Colonic mucosa (tissue), 4 donors: Measurements from ENCODE around the gene LCMT2. TPM values are rescaled to one million over a fixed set of nuclear protein-coding genes. Genes with fewer than 3 reads are reported as not detected.

Experiments
- DNase-seq: peaks from one replicate; pipeline ENCODE4 v3.0.0-alpha.2; 2020
- H3K27ac ChIP-seq: fragments of 200-600 bp; one replicate; pipeline ENCODE4 v1.8.0; 2021
- H3K27me3 ChIP-seq: fragments of 200-600 bp; one replicate; pipeline ENCODE4 v1.8.0; 2021
- H3K36me3 ChIP-seq: fragments of 200-600 bp; one replicate; pipeline ENCODE4 v1.8.0; 2021
- H3K4me1 ChIP-seq: fragments of 200-600 bp; one replicate; pipeline ENCODE4 v1.8.0; 2021; ENCODE audit warnings: mild to moderate bottlenecking
- H3K4me3 ChIP-seq: fragments of 200-600 bp; one replicate; pipeline ENCODE4 v1.8.0; 2021
- H3K9ac ChIP-seq, 2 donors: one replicate each; pipeline ENCODE4 v1.7.0; 2013; ENCODE audit warnings: control low read depth in 2 of 2, low read depth in 2 of 2, low read length in 2 of 2
- H3K9me3 ChIP-seq: fragments of 200-600 bp; one replicate; pipeline ENCODE4 v1.8.0; 2021
- CTCF ChIP-seq: fragments of 200-600 bp; IDR thresholded peaks from one replicate; pipeline ENCODE4 v1.8.0; 2022; ENCODE audit warnings: antibody characterized with exemption, mild to moderate bottlenecking
- intact Hi-C: fragments of 100-400 bp; cut with DNase I; formaldehyde crosslinking; loops from one replicate; pipeline ENCODE4 v1.14.1; 2022
- total RNA-seq, 2 donors: library from RNA; stranded (reverse); fragmentation: NEBNext Ultra II Directional in 1 of 2; extraction: Animal tissue kit (Norgen Biotek cat#: 25700) in 1 of 2; gene quantifications; one replicate each; pipeline ENCODE4 v1.2.1, GENCODE V29; 2021
- donor health status: healthy.
- donor health status: DM: no; HTN: no; CAD: no.
- donor health status: DM: no; HTN: no; CAD: no.

LCMT2 gene
- total RNA-seq = 1 to 10 TPM; 7.7 to 8.3 TPM

- H3K27me3 ChIP-seq = no peaks in the 10 kb centered on the region
- intact Hi-C loops = no loop called here
- H3K4me1 ChIP-seq = peaks cover 10% of the 10 kb centered on the region
- H3K9me3 ChIP-seq = no peaks in the 10 kb centered on the region
- H3K27ac ChIP-seq = peak within 1 kb of the TSS; percentile 87
- peak within 1 kb of the TSS; percentile 82 to 86 for H3K9ac ChIP-seq
- H3K4me3 ChIP-seq = peak within 1 kb of the TSS; percentile 84
- no peak for TF ChIP-seq CTCF
- no peaks in the 10 kb centered on the region for H3K36me3 ChIP-seq
- DNase-seq = peak; percentile 95
Observed at GRCh38 chr15:43329960-43330779, at the start of gene LCMT2. TSS of gene LCMT2 (minus strand) at chr15:43330573. CDS start at chr15:43330489, 84 bp downstream.

GRCh38 chr15:43378601-43379000, 48.2 kb upstream of the LCMT2 start:
- Histone ChIP-seq H3K4me3 (no peak overlapping the region), H3K36me3 (no peaks in the 10 kb centered on the region), H3K27ac (no peak overlapping the region), H3K9me3 (no peaks in the 10 kb centered on the region), H3K4me1 (no peaks in the 10 kb centered on the region), H3K27me3 (no peaks in the 10 kb centered on the region), H3K9ac (no peak overlapping the region)
- no peak for DNase-seq
- intact Hi-C loops = no loop called here
- TF ChIP-seq CTCF = no peak

DNA sequence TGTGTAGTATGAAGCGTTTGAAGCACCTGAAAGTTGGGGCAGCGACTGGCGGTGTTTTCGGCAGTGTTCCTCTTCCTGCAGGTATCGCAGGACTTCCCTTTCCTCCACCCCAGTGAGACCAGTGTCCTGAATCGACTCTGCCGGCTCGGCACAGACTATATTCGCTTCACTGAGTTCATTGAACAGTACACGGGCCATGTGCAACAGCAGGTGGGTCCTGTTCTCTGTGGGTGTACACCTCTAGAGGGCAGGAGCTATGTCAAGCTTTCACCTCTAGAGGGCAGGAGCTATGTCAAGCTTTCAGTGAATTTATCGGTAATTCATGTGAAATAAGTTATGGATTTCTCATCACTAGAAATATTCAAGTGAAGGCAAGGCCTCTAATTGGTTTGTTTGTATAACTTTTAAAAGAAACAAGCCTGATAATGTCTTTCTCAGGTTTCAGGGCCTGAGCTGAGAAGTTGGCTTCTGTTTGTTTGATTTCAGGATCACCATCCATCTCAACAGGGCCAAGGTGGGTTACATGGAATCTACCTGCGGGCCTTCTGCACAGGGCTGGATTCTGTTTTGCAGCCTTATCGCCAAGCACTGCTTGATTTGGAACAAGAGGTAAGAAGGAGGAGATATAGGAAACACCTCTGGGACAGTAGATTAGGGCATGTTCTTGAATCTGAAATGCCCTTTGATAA, 45.8 kb upstream of the LCMT2 start:
- intact Hi-C loops = no loop called here
- no peaks in the 10 kb centered on the region for H3K27me3 ChIP-seq
- H3K9ac ChIP-seq = no peak overlapping the region
- peak; percentile 27 for DNase-seq
- no peaks in the 10 kb centered on the region for H3K36me3 ChIP-seq
- no peak overlapping the region for H3K27ac ChIP-seq
- no peak overlapping the region for H3K4me3 ChIP-seq
- H3K4me1 ChIP-seq = peaks cover 5% of the 10 kb centered on the region
- TF ChIP-seq CTCF = peak; percentile 73
- no peaks in the 10 kb centered on the region for H3K9me3 ChIP-seq

DNA sequence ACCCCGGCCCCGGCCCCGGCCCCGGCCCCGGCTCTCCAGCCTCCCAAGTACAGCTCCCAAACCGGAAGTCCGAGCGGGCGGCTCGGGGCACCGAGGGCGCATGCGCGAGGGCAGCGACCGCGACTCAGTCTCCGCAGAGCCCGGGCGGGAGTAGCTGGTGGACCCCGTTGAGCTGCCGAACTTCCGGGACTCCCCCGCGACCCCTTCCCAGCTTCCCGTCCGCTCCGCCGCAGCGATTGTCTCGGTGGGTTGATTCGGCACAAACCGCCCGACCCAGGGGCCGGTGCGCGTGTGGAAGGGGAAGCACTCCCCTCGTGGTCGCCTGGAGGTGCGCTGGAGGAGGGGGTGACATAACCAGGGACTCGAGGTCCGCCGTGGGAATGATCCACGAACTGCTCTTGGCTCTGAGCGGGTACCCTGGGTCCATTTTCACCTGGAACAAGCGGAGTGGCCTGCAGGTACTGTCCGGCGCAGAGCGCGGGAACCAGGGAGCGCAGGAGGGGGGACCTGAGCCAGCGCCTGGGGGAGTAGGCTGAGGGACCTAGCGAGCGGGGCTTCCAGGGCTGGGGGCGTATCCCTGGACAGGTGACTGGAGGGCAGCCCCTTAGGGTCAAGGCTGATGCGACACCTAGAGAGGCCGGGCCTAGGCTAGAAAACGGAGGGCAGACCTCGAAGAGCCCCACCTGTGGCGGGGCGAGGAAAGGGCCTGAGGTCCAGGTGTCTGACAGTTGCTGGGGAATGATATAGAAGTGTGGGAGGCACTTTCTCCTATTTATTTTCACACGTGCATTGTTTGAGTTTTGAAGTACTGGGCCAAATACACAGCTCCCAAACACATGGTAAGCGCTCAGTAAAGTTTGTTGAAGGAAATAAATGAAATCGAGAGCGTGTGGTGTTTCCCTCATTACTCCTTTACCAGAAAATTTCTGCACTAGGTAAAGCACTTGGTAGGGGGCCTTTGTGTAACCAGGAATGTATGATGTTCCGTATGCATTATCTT, 40.9 kb upstream of the LCMT2 start, which contains the start of the genes TUBGCP4 and ZSCAN29:
Gene TUBGCP4 (plus strand): TSS at position 127 of the 1,000 bp plus-strand sequence. CDS start 254 bp downstream, at position 381.
Gene ZSCAN29 (minus strand): TSS at position 69 of the 1,000 bp plus-strand sequence. CDS start 1,130 bp downstream, outside the sequence.
- Histone ChIP-seq H3K4me1 (peaks cover 7% of the 10 kb centered on the region), H3K27me3 (no peaks in the 10 kb centered on the region), H3K4me3 (peak within 1 kb of the TSS; percentile 97), H3K9me3 (no peaks in the 10 kb centered on the region), H3K9ac (peak within 1 kb of the TSS; percentile 85 to 98), H3K36me3 (no peaks in the 10 kb centered on the region), H3K27ac (peak within 1 kb of the TSS; percentile 26)
- intact Hi-C loops = no loop called here
- DNase-seq = peak; percentile 83
- peak; percentile 49 for TF ChIP-seq CTCF
